GM21390 (cell line): ENCODE measurements around the gene PREX1.

Experiments
- ATAC-seq: cut with Tn5 transposase; IDR thresholded peaks from one replicate; pipeline ENCODE4 v1.9.1; 2021; ENCODE audit not compliant: unreplicated experiment

Gene PREX1

GRCh38 chr20:48665785-48666184 lies 162.0 kb downstream of the PREX1 start:
- ATAC-seq: no peak

- no peak for ATAC-seq
Measured at GRCh38 chr20:48662711-48663110, 165.1 kb downstream of the PREX1 start.

- ATAC-seq: no peak
Measured at GRCh38 chr20:48661575-48662455, 166.0 kb downstream of the PREX1 start.

- ATAC-seq: no peak
Measured at GRCh38 chr20:48660788-48661187, 167.0 kb downstream of the PREX1 start.

GRCh38 chr20:48659858-48660257 lies 167.9 kb downstream of the PREX1 start:
- no peak for ATAC-seq

- no peak for ATAC-seq
Measured at GRCh38 chr20:48658505-48658904, 169.3 kb downstream of the PREX1 start.

- no peak for ATAC-seq
Measured at GRCh38 chr20:48658198-48658476, 169.7 kb downstream of the PREX1 start.

- ATAC-seq: no peak
Measured at GRCh38 chr20:48657426-48658197, 170.2 kb downstream of the PREX1 start.

GRCh38 chr20:48656661-48657211 lies 171.1 kb downstream of the PREX1 start:
- no peak for ATAC-seq

GRCh38 chr20:48656137-48656536 lies 171.7 kb downstream of the PREX1 start:
- no peak for ATAC-seq

- ATAC-seq: no peak
Measured at GRCh38 chr20:48653706-48654051, 174.1 kb downstream of the PREX1 start.

GRCh38 chr20:48652961-48653705 lies 174.7 kb downstream of the PREX1 start:
- ATAC-seq: no peak

- ATAC-seq: no peak
Measured at GRCh38 chr20:48651960-48652359, 175.8 kb downstream of the PREX1 start.

GRCh38 chr20:48651271-48651670 lies 176.5 kb downstream of the PREX1 start:
- ATAC-seq: no peak

- no peak for ATAC-seq
Measured at GRCh38 chr20:48649868-48650267, 177.9 kb downstream of the PREX1 start.

- no peak for ATAC-seq
Measured at GRCh38 chr20:48649104-48649626, 178.6 kb downstream of the PREX1 start.

GRCh38 chr20:48648482-48649051 lies 179.2 kb downstream of the PREX1 start:
- no peak for ATAC-seq

- no peak for ATAC-seq
Measured at GRCh38 chr20:48647858-48648257, 179.9 kb downstream of the PREX1 start.

- no peak for ATAC-seq
Measured at GRCh38 chr20:48645666-48646065, 182.1 kb downstream of the PREX1 start.

- ATAC-seq: no peak
Measured at GRCh38 chr20:48644286-48644828, 183.4 kb downstream of the PREX1 start.
